HG02798 (cell line): ENCODE data around the gene NLGN1.

Source experiments
- ATAC-seq: cut with Tn5 transposase; IDR thresholded peaks from one replicate; pipeline ENCODE4 v1.9.1; 2021; ENCODE audit warnings: mild to moderate bottlenecking; ENCODE audit not compliant: unreplicated experiment, poor library complexity

Gene NLGN1

GRCh38 chr3:174294616-174295015 lies 897.1 kb downstream of the NLGN1 start:
- no peak for ATAC-seq

- no peak for ATAC-seq
Observed at GRCh38 chr3:174295306-174296092, 898.0 kb downstream of the NLGN1 start.

- ATAC-seq = no peak
Observed at GRCh38 chr3:174302746-174303315, 905.3 kb downstream of the NLGN1 start.

GRCh38 chr3:174303907-174304560 lies 906.5 kb downstream of the NLGN1 start:
- ATAC-seq = no peak

GRCh38 chr3:174308736-174309135 lies 911.2 kb downstream of the NLGN1 start:
- no peak for ATAC-seq

GRCh38 chr3:174310475-174310983 lies 913.0 kb downstream of the NLGN1 start:
- ATAC-seq = no peak

- no peak for ATAC-seq
Observed at GRCh38 chr3:174315225-174315624, 917.7 kb downstream of the NLGN1 start.

- no peak for ATAC-seq
Observed at GRCh38 chr3:174317005-174317404, 919.5 kb downstream of the NLGN1 start.

GRCh38 chr3:174318181-174318580 lies 920.6 kb downstream of the NLGN1 start:
- no peak for ATAC-seq

GRCh38 chr3:174321548-174321947 lies 924.0 kb downstream of the NLGN1 start:
- no peak for ATAC-seq

GRCh38 chr3:174322789-174323188 lies 925.2 kb downstream of the NLGN1 start:
- ATAC-seq = no peak

GRCh38 chr3:174325171-174325570 lies 927.6 kb downstream of the NLGN1 start:
- no peak for ATAC-seq

- no peak for ATAC-seq
Observed at GRCh38 chr3:174325834-174326700, 928.5 kb downstream of the NLGN1 start.

- ATAC-seq = no peak
Observed at GRCh38 chr3:174329321-174329720, 931.8 kb downstream of the NLGN1 start.

- no peak for ATAC-seq
Observed at GRCh38 chr3:174330303-174330702, 932.8 kb downstream of the NLGN1 start.

- ATAC-seq = no peak
Observed at GRCh38 chr3:174331095-174331800, 933.7 kb downstream of the NLGN1 start.

GRCh38 chr3:174332391-174332790 lies 934.8 kb downstream of the NLGN1 start:
- ATAC-seq = no peak

- ATAC-seq = no peak
Observed at GRCh38 chr3:174333640-174334039, 936.1 kb downstream of the NLGN1 start.

- ATAC-seq = no peak
Observed at GRCh38 chr3:174334111-174334510, 936.6 kb downstream of the NLGN1 start.

GRCh38 chr3:174335324-174335723 lies 937.8 kb downstream of the NLGN1 start:
- ATAC-seq = no peak
